Calu3 (cell line): Measurements from ENCODE around the gene CNPY3. TPM values are rescaled to one million over a fixed set of nuclear protein-coding genes. Genes with fewer than 3 reads are reported as not detected.
"Not testable (repeated sequence)": the region's sequence is repeated elsewhere in the genome, so short reads cannot be mapped to it uniquely, and the experiment has no call there.

Source experiments
- BruUV-seq: library from RNA; stranded (reverse); fragments of 400-500 nt; replicated peaks from 2 replicates; lab custom pipeline; 2021; lab: Mats Ljungman, UMichigan
- CTCF ChIA-PET: fragments of 300-600 bp; sonication (Branson Sonifier 250); formaldehyde crosslinking; loops from one replicate; lab custom pipeline; 2022; ENCODE audit warnings: antibody characterized with exemption; lab: Charles Lee
- DNase-seq: peaks from one replicate; pipeline ENCODE4 v3.0.0; 2022
- H3K27ac Mint-ChIP-seq: one replicate; pipeline ENCODE4 v1.8.0; 2022; ENCODE audit warnings: mixed read lengths; ENCODE audit not compliant: unreplicated experiment
- H3K27me3 Mint-ChIP-seq: one replicate; pipeline ENCODE4 v1.8.0; 2022; ENCODE audit warnings: mixed read lengths; ENCODE audit not compliant: unreplicated experiment
- H3K36me3 Mint-ChIP-seq: one replicate; pipeline ENCODE4 v1.8.0; 2022; ENCODE audit warnings: mild to moderate bottlenecking, moderate library complexity, mixed read lengths; ENCODE audit not compliant: insufficient read depth, unreplicated experiment
- H3K4me1 Mint-ChIP-seq: one replicate; pipeline ENCODE4 v1.8.0; 2022; ENCODE audit warnings: mild to moderate bottlenecking, low read depth, mixed read lengths; ENCODE audit not compliant: unreplicated experiment
- H3K4me3 Mint-ChIP-seq: one replicate; pipeline ENCODE4 v1.8.0; 2022; ENCODE audit warnings: mild to moderate bottlenecking, low read depth, moderate library complexity, mixed read lengths; ENCODE audit not compliant: unreplicated experiment
- H3K9me3 Mint-ChIP-seq: one replicate; pipeline ENCODE4 v1.8.0; 2022; ENCODE audit warnings: low read depth, mixed read lengths; ENCODE audit not compliant: unreplicated experiment
- CTCF ChIP-seq: fragments of 200-600 bp; IDR thresholded peaks from one replicate; pipeline ENCODE4 v1.8.0; 2022; ENCODE audit warnings: antibody characterized with exemption; ENCODE audit not compliant: unreplicated experiment
- intact Hi-C: fragments of 100-400 bp; cut with micrococcal nuclease; formaldehyde crosslinking; loops from one replicate; pipeline ENCODE4 v1.10.0; 2022; ENCODE audit not compliant: unreplicated experiment
- total RNA-seq: library from RNA; stranded (reverse); gene quantifications from 2 replicates; pipeline ENCODE4 v1.2.3, GENCODE V29; 2022

The CNPY3 gene
- total RNA-seq, 1 experiment from 2014 or later = 60.7 TPM

GRCh38 chr6:42942444-42942843 lies 13.2 kb downstream of the CNPY3 start:
- CTCF ChIA-PET = no interaction called here
- Mint-ChIP-seq H3K9me3 (no peaks in the 10 kb centered on the region), H3K4me3 (no peak overlapping the region), H3K27me3 (no peaks in the 10 kb centered on the region), H3K27ac (no peak overlapping the region), H3K36me3 (peaks cover 20% of the 10 kb centered on the region), H3K4me1 (no peaks in the 10 kb centered on the region)
- TF ChIP-seq CTCF = no peak
- intact Hi-C loops = no loop called here
- BruUV-seq = no TSS peak
- no peak for DNase-seq

GRCh38 chr6:42947950-42948349 lies 18.7 kb downstream of the CNPY3 start:
- Mint-ChIP-seq H3K9me3 (no peaks in the 10 kb centered on the region), H3K4me1 (no peaks in the 10 kb centered on the region), H3K27me3 (no peaks in the 10 kb centered on the region), H3K27ac (no peak overlapping the region), H3K4me3 (no peak overlapping the region), H3K36me3 (peaks cover 8% of the 10 kb centered on the region)
- TF ChIP-seq CTCF = no peak
- intact Hi-C loops = no loop called here
- CTCF ChIA-PET = no interaction called here
- BruUV-seq = no TSS peak
- DNase-seq = no peak

GRCh38 chr6:42952389-42952788 lies 23.1 kb downstream of the CNPY3 start:
- Mint-ChIP-seq H3K27me3 (no peaks in the 10 kb centered on the region), H3K9me3 (no peaks in the 10 kb centered on the region), H3K4me3 (no peak overlapping the region), H3K4me1 (peaks cover 10% of the 10 kb centered on the region), H3K27ac (no peak overlapping the region), H3K36me3 (no peaks in the 10 kb centered on the region)
- no peak for DNase-seq
- intact Hi-C loops = no loop called here
- CTCF ChIA-PET = no interaction called here
- TF ChIP-seq CTCF = no peak
- no TSS peak for BruUV-seq

GRCh38 chr6:42954405-42954804 lies 25.1 kb downstream of the CNPY3 start:
- H3K9me3 Mint-ChIP-seq, H3K36me3 Mint-ChIP-seq, BruUV-seq, H3K4me3 Mint-ChIP-seq, H3K27ac Mint-ChIP-seq, DNase-seq, H3K27me3 Mint-ChIP-seq, intact Hi-C loops: not testable (repeated sequence)
- CTCF ChIA-PET = interaction anchor here (1.4 kb wide), 1 partner anchor 24 kb away, joined by 3 read pairs; the partner anchor contains the start of gene PEX6
- peaks cover 16% of the 10 kb centered on the region for H3K4me1 Mint-ChIP-seq

- Mint-ChIP-seq H3K36me3 (peaks cover 25% of the 10 kb centered on the region), H3K27me3 (peaks cover 22% of the 10 kb centered on the region), H3K4me1 (peaks cover 35% of the 10 kb centered on the region), H3K9me3 (no peaks in the 10 kb centered on the region), H3K4me3 (no peak overlapping the region), H3K27ac (no peak overlapping the region)
- no peak for TF ChIP-seq CTCF
- CTCF ChIA-PET = interaction anchor here (1.3 kb wide), 1 partner anchor 13 kb away, joined by 3 read pairs; no protein-coding TSS in a partner anchor
- intact Hi-C loops = no loop called here
- DNase-seq = no peak
- BruUV-seq = no TSS peak
Observed at GRCh38 chr6:42958125-42958524, 28.8 kb downstream of the CNPY3 start.
